GM12864 (cell line): ENCODE measurements around the gene LGMN.
"Not testable (repeated sequence)": the region's sequence is repeated elsewhere in the genome, so short reads cannot be mapped to it uniquely, and the experiment has no call there.

ENCODE experiments used
- DNase-seq: peaks from one replicate; pipeline ENCODE4 v3.0.0-alpha.2; 2011; ENCODE audit warnings: low read depth
- H3K4me3 ChIP-seq: 2 replicates; pipeline ENCODE4 v1.5.1; 2011; ENCODE audit warnings: mild to moderate bottlenecking, low read depth, low read length, control low read depth
- CTCF ChIP-seq: IDR thresholded peaks from 2 replicates; pipeline ENCODE4 v1.5.1; 2011; ENCODE audit warnings: low read depth, mild to moderate bottlenecking, moderate library complexity, low read length, control low read depth, inconsistent platforms; ENCODE audit errors: missing control alignments

LGMN gene

GRCh38 chr14:92787554-92787953 lies 39.1 kb upstream of the LGMN start:
- no peak for TF ChIP-seq CTCF

GRCh38 chr14:92786427-92786756 lies 38.0 kb upstream of the LGMN start:
- no peak for TF ChIP-seq CTCF
- no peak overlapping the region for H3K4me3 ChIP-seq
- DNase-seq: no peak

More at GRCh38 chr14:92787554-92787953, 39.1 kb upstream of the LGMN start:
- H3K4me3 ChIP-seq: no peak overlapping the region
- DNase-seq: no peak

- DNase-seq: no peak
- no peak for TF ChIP-seq CTCF
- H3K4me3 ChIP-seq: no peak overlapping the region
Measured at GRCh38 chr14:92785667-92786426, 37.4 kb upstream of the LGMN start.

- peak; percentile 45 for TF ChIP-seq CTCF
- no peak overlapping the region for H3K4me3 ChIP-seq
- no peak for DNase-seq
Measured at GRCh38 chr14:92783813-92784431, 35.5 kb upstream of the LGMN start.

GRCh38 chr14:92781350-92781749 lies 32.9 kb upstream of the LGMN start:
- DNase-seq: no peak
- TF ChIP-seq CTCF: no peak
- H3K4me3 ChIP-seq: no peak overlapping the region

- DNase-seq: no peak
- TF ChIP-seq CTCF: no peak
- H3K4me3 ChIP-seq: no peak overlapping the region
Measured at GRCh38 chr14:92780444-92781232, 32.2 kb upstream of the LGMN start.

GRCh38 chr14:92778868-92779565 lies 30.6 kb upstream of the LGMN start:
- not testable (repeated sequence) for DNase-seq, H3K4me3 ChIP-seq

GRCh38 chr14:92775292-92775691 lies 26.9 kb upstream of the LGMN start:
- not testable (repeated sequence) for H3K4me3 ChIP-seq
- peak; percentile 87 for DNase-seq
